K562 (cell line): Measurements from ENCODE around the gene NUP210. TPM values are rescaled to one million over a fixed set of nuclear protein-coding genes. Genes with fewer than 3 reads are reported as not detected.

Source experiments
- ATAC-seq: fragments of 200-7000 bp; cut with Tn5 transposase; 3 replicates; pipeline ENCODE4 v1.9.1; 2020; ENCODE audit warnings: moderate library complexity
- BruUV-seq: library from RNA; stranded (reverse); fragments of 400-500 nt; replicated peaks from 2 replicates; lab custom pipeline; 2021; lab: Mats Ljungman, UMichigan
- CTCF ChIA-PET: fragments of 300-600 bp; formaldehyde crosslinking; extraction: SDS; loops from one replicate; lab custom pipeline; 2021; ENCODE audit warnings: low intra/inter-chr PET ratio; lab: Yijun Ruan, JAX
- POLR2A ChIA-PET: fragments of 300-600, 350-650 bp; sonication (Branson Sonifier 250); formaldehyde crosslinking; extraction: SDS; loops from one replicate; lab custom pipeline; 2021; ENCODE audit warnings: antibody characterized with exemption, inconsistent platforms; lab: Yijun Ruan, JAX
- DNase-seq, 4 experiments: peaks; one replicate each; pipeline versions ENCODE4 v3.0.0 to v3.0.0-alpha.2; 2011 to 2018; ENCODE audit warnings: low spot score in 3 of 4, mixed read lengths in 3 of 4; ENCODE audit errors: extremely low read depth in 1 of 4
- FAIRE-seq: peaks from 2 replicates; lab custom pipeline; 2011; peaks lifted over from hg19 to GRCh38; lab: Jason Lieb, UNC
- H2AFZ ChIP-seq: 2 replicates; pipeline ENCODE4 v1.6.0; 2011; ENCODE audit warnings: low read depth, low read length, control low read depth, inconsistent platforms
- H3K27ac ChIP-seq: fragments of 200-600 bp; 3 replicates; pipeline ENCODE4 v1.8.0; 2011; ENCODE audit warnings: low read depth, mild to moderate bottlenecking, control low read depth, inconsistent platforms, low read length, moderate library complexity, mixed read lengths; ENCODE audit errors: extremely low read depth
- H3K27me3 ChIP-seq, 2 experiments: fragments of 300-600 bp in 1 of 2; 2 replicates in 1 of 2; 3 replicates in 1 of 2; pipeline versions ENCODE4 v1.6.0 to v1.8.0; 2011; ENCODE audit warnings: inconsistent platforms in 2 of 2, low read length in 2 of 2, mild to moderate bottlenecking in 1 of 2, mixed read lengths in 1 of 2, moderate library complexity in 1 of 2; ENCODE audit not compliant: control insufficient read depth in 2 of 2, insufficient read depth in 2 of 2
- H3K36me3 ChIP-seq: fragments of 300-600 bp; 3 replicates; pipeline ENCODE4 v1.8.0; 2011; ENCODE audit warnings: mild to moderate bottlenecking, low read length, inconsistent platforms; ENCODE audit not compliant: control insufficient read depth, insufficient read depth
- H3K4me1 ChIP-seq, 2 experiments: fragments of 200-600 bp in 1 of 2; replicated peaks in 1 of 2; 2 replicates in 1 of 2; 3 replicates in 1 of 2; pipeline versions ENCODE4 v1.5.1 to v1.8.0; 2011; ENCODE audit warnings: inconsistent platforms in 2 of 2, low read length in 2 of 2, mild to moderate bottlenecking in 1 of 2, mixed read lengths in 1 of 2, moderate library complexity in 1 of 2; ENCODE audit not compliant: control insufficient read depth in 2 of 2, insufficient read depth in 2 of 2
- H3K4me2 ChIP-seq: 2 replicates; pipeline ENCODE4 v1.6.1; 2011; ENCODE audit warnings: low read length, control low read depth, inconsistent platforms, mixed read lengths; ENCODE audit not compliant: insufficient read depth
- H3K4me3 ChIP-seq: fragments of 200-600 bp; sonication (generic), shearing (Covaris generic); 2 replicates; pipeline ENCODE4 v1.5.1; 2016; ENCODE audit warnings: control low read depth, inconsistent platforms
- H3K79me2 ChIP-seq: fragments of 200-600 bp; 3 replicates; pipeline ENCODE4 v1.8.0; 2011; ENCODE audit warnings: low read length, inconsistent platforms; ENCODE audit not compliant: control insufficient read depth, insufficient read depth
- H3K9ac ChIP-seq, 2 experiments: 2 replicates each; pipeline versions ENCODE4 v1.6.0 to v1.6.1; 2011; ENCODE audit warnings: low read depth in 2 of 2, low read length in 2 of 2, control low read depth in 1 of 2, inconsistent platforms in 1 of 2, mild to moderate bottlenecking in 1 of 2, mixed read lengths in 1 of 2; ENCODE audit not compliant: insufficient read depth in 1 of 2
- H3K9me1 ChIP-seq: one replicate; pipeline ENCODE4 v1.6.0; 2011; ENCODE audit warnings: inconsistent platforms, mild to moderate bottlenecking, low read length, moderate library complexity; ENCODE audit not compliant: control insufficient read depth, insufficient read depth
- H3K9me3 ChIP-seq: replicated peaks from 2 replicates; pipeline ENCODE4 v1.5.1; 2011; ENCODE audit warnings: low read depth, low read length, inconsistent platforms; ENCODE audit not compliant: control insufficient read depth, insufficient read depth
- H4K20me1 ChIP-seq: replicated peaks from 2 replicates; pipeline ENCODE4 v1.6.1; 2011; ENCODE audit warnings: low read length, inconsistent platforms, mixed read lengths; ENCODE audit not compliant: control insufficient read depth, insufficient read depth
- CTCFL ChIP-seq: IDR thresholded peaks from 2 replicates; pipeline ENCODE4 v1.6.1; 2011; ENCODE audit warnings: borderline replicate concordance, low read depth, mild to moderate bottlenecking, moderate library complexity, low read length; ENCODE audit not compliant: insufficient read depth, poor library complexity, severe bottlenecking
- EP300 ChIP-seq: IDR thresholded peaks from 2 replicates; pipeline ENCODE4 v1.6.1; 2012; ENCODE audit warnings: low read length, improper control_type of control experiment
- HNRNPUL1 ChIP-seq: fragments of 200-400 bp; formaldehyde crosslinking; IDR thresholded peaks from 2 replicates; pipeline ENCODE4 v1.6.1; 2017; ENCODE audit warnings: low read length
- HSF4 ChIP-seq: fragments of 250-450 bp; sonication (Bioruptor Pico); IDR thresholded peaks from 2 replicates; pipeline ENCODE4 v2.1.2; 2022; ENCODE audit warnings: mild to moderate bottlenecking, moderate library complexity, borderline replicate concordance
- OTX1 ChIP-seq: fragments of 450-650 bp; formaldehyde crosslinking; IDR thresholded peaks from 2 replicates; pipeline ENCODE4 v1.4.0; 2022; ENCODE audit warnings: mild to moderate bottlenecking
- POLR2G ChIP-seq: fragments of 200-400 bp; formaldehyde crosslinking; IDR thresholded peaks from 2 replicates; pipeline ENCODE4 v1.6.1; 2017; ENCODE audit warnings: low read depth, mild to moderate bottlenecking, antibody characterized with exemption, low read length, moderate library complexity
- RBM22 ChIP-seq: fragments of 200-400 bp; formaldehyde crosslinking; IDR thresholded peaks from 2 replicates; pipeline ENCODE4 v1.6.1; 2018; ENCODE audit warnings: low read length, low read depth; ENCODE audit not compliant: poor library complexity, severe bottlenecking
- RNF2 ChIP-seq: sonication (generic); IDR thresholded peaks from 2 replicates; pipeline ENCODE4 v1.6.1; 2016
- SAP30 ChIP-seq: fragments of 200-600 bp; sonication (generic); IDR thresholded peaks from 2 replicates; pipeline ENCODE4 v1.6.1; 2012; ENCODE audit warnings: borderline replicate concordance, low read depth, mild to moderate bottlenecking, moderate library complexity, low read length, control low read depth, inconsistent platforms; ENCODE audit not compliant: insufficient read depth, poor library complexity, severe bottlenecking
- SNAPC5 ChIP-seq: fragments of 250-450 bp; sonication (Bioruptor Pico); IDR thresholded peaks from 2 replicates; pipeline ENCODE4 v1.8.0; 2021; ENCODE audit warnings: moderate library complexity, mild to moderate bottlenecking, inconsistent platforms
- ZNF778 ChIP-seq: fragments of 450-650 bp; formaldehyde crosslinking; IDR thresholded peaks from 2 replicates; pipeline ENCODE4 v1.4.0; 2020; ENCODE audit warnings: mild to moderate bottlenecking, moderate library complexity
- ZSCAN32 ChIP-seq: fragments of 450-650 bp; formaldehyde crosslinking; IDR thresholded peaks from 2 replicates; pipeline ENCODE4 v1.4.0; 2020; ENCODE audit warnings: mild to moderate bottlenecking, moderate library complexity
- WGBS: fragments of 100-300 bp; shearing (Covaris generic); methylation state at CpG from one replicate; pipeline ENCODE4 v1.1.6; 2016; ENCODE audit warnings: low coverage, mixed read lengths; ENCODE audit not compliant: insufficient coverage; ENCODE audit errors: missing lambda C conversion rate; 5-methylcytosine and 5-hydroxymethylcytosine counted together
- in situ Hi-C: fragments of 300-500 bp; cut with MboI; formaldehyde crosslinking; loops from 4 replicates; pipeline ENCODE4 v1.15.0; 2018; ENCODE audit warnings: inconsistent platforms, mixed read lengths
- intact Hi-C: fragments of 100-400 bp; cut with micrococcal nuclease; formaldehyde crosslinking; loops from 2 replicates; pipeline ENCODE4 v1.14.2; 2022
- polyA plus RNA-seq, 8 experiments: library from polyadenylated mRNA; depleted of rRNA in 4 of 8; stranded (reverse) in 5 of 8; unstranded in 3 of 8; fragments of >200 nt; fragmentation: Nextera tagmentation in 2 of 8; fragmentation: Illumina TruSeq in 1 of 8; extraction: Ambion mirVana in 2 of 8; extraction: Trizol in 1 of 8; gene quantifications; 2 replicates each; pipeline versions ENCODE4 v1.2.1 to v1.2.3, GENCODE V29; 2011 to 2014; ENCODE audit warnings: inconsistent platforms in 1 of 8, missing spikeins in 1 of 8
- total RNA-seq, 7 experiments: library from RNA; depleted of rRNA in 6 of 7; stranded (reverse); fragments of >200 nt in 6 of 7; fragmentation: Illumina TruSeq in 2 of 7; extraction: Trizol in 2 of 7; gene quantifications; 2 replicates each; pipeline versions ENCODE4 v1.2.1 to v1.2.3, GENCODE V29; 2011 to 2021; ENCODE audit warnings: low replicate concordance in 1 of 7

NUP210 gene
- total and polyA plus RNA-seq, 9 of the 15 experiments (the other 6 are each of a cell fraction or from before 2014, with no cell fraction given) = 1.2 to 138 (median 44.0) TPM

- Histone ChIP-seq H3K4me2 (no peak overlapping the region), H3K79me2 (no peaks in the 10 kb centered on the region), H3K9ac (no peak overlapping the region), H3K9me1 (no peaks in the 10 kb centered on the region), H4K20me1 (no peaks in the 10 kb centered on the region; the same call in 1 of the 2 replicates), H3K27me3 (no peaks in the 10 kb centered on the region), H3K4me3 (no peak overlapping the region), H3K9me3 (no peaks in the 10 kb centered on the region), H3K36me3 (peaks cover 100% of the 10 kb centered on the region), H2AFZ (no peak overlapping the region), H3K4me1 (peaks cover 0 to 8% of the 10 kb centered on the region in 2 experiments; a peak in 2 of 5 replicates), H3K27ac (no peak overlapping the region)
- ChIA-PET CTCF (no interaction called here), POLR2A (interaction anchor here (0.8 to 0.9 kb wide), 2 partner anchors 9 to 12 kb away, joined by 3 to 4 read pairs; no protein-coding TSS in a partner anchor)
- 94% methylated on average over 10 of the region's 12 CpGs for WGBS
- no peak for ATAC-seq
- intact Hi-C loops (no loop called here), in situ Hi-C loops (no loop called here)
- DNase-seq = no peak
- no peak for FAIRE-seq
- TF ChIP-seq SAP30 (no peak), POLR2G (peak; percentile 32; the same call in 1 of the 2 replicates), EP300 (no peak)
- TF ChIP-seq, all 486 proteins: peak for 1
- BruUV-seq = no TSS peak
Measured at GRCh38 chr3:13336592-13336991, 83.5 kb downstream of the NUP210 start.

GRCh38 chr3:13335503-13335902 lies 84.6 kb downstream of the NUP210 start:
- Histone ChIP-seq H4K20me1 (no peaks in the 10 kb centered on the region; the same call in 1 of the 2 replicates), H3K4me2 (no peak overlapping the region), H3K4me3 (no peak overlapping the region), H3K36me3 (peaks cover 100% of the 10 kb centered on the region), H3K27me3 (no peaks in the 10 kb centered on the region), H3K9me1 (no peaks in the 10 kb centered on the region), H3K9ac (peak overlapping the region in 1 of 2 experiments; percentile 26; a peak in 1 of 4 replicates), H3K27ac (no peak overlapping the region), H3K79me2 (no peaks in the 10 kb centered on the region), H2AFZ (no peak overlapping the region), H3K9me3 (no peaks in the 10 kb centered on the region), H3K4me1 (peaks cover 0 to 8% of the 10 kb centered on the region in 2 experiments; a peak in 2 of 5 replicates)
- ATAC-seq (no peak), DNase-seq (no peak), FAIRE-seq (no peak)
- in situ Hi-C loops = no loop called here
- WGBS = 94% methylated on average over 16 of the region's 16 CpGs
- intact Hi-C loops = no loop called here
- CTCF ChIA-PET = no interaction called here
- no TSS peak for BruUV-seq
- POLR2A ChIA-PET = interaction anchor here (0.9 to 1.0 kb wide), 2 partner anchors 9 to 10 kb away, joined by 3 to 6 read pairs; no protein-coding TSS in a partner anchor
- no peak for TF ChIP-seq RNF2
- TF ChIP-seq OTX1 (CRISPR knock-in tag) = no peak
- TF ChIP-seq ZNF778 = no peak
- no peak for TF ChIP-seq HSF4 (CRISPR knock-in tag)
- TF ChIP-seq ZSCAN32 (CRISPR knock-in tag) = no peak
- no peak for TF ChIP-seq SNAPC5 (CRISPR knock-in tag)
- no peak for TF ChIP-seq HNRNPUL1
- peak; percentile 77 for TF ChIP-seq RBM22
- no peak for TF ChIP-seq CTCFL
